K562 (cell line): Measurements from ENCODE around the gene FKBP1B. TPM values are rescaled to one million over a fixed set of nuclear protein-coding genes. Genes with fewer than 3 reads are reported as not detected.

Source experiments
- BMI1 ChIP-seq: fragments of 150-350 bp; IDR thresholded peaks from 2 replicates; pipeline ENCODE4 v1.6.1; 2014; ENCODE audit warnings: low read length
- IRF2 ChIP-seq: sonication (generic); formaldehyde crosslinking; IDR thresholded peaks from 2 replicates; pipeline ENCODE4 v1.8.1; 2022; ENCODE audit warnings: mild to moderate bottlenecking, missing genetic modification reagents
- NBN ChIP-seq: fragments of 450-650 bp; IDR thresholded peaks from 2 replicates; pipeline ENCODE4 v1.6.1; 2016; ENCODE audit warnings: low read depth, mild to moderate bottlenecking
- PPARD ChIP-seq: fragments of 250-450 bp; sonication (Bioruptor Pico); IDR thresholded peaks from 2 replicates; pipeline ENCODE4 v1.8.0; 2022; ENCODE audit warnings: inconsistent platforms, mild to moderate bottlenecking, moderate library complexity
- SMARCA4 ChIP-seq: fragments of 450-650 bp; IDR thresholded peaks from 2 replicates; pipeline ENCODE4 v1.6.1; 2016
- SMC3 ChIP-seq: conservative IDR thresholded peaks from 2 replicates; pipeline ENCODE4 v1.6.1; 2011; ENCODE audit warnings: low read depth, low read length, improper control_type of control experiment; ENCODE audit not compliant: insufficient read depth
- TEAD4 ChIP-seq, 2 experiments: sonication (generic) in 1 of 2; formaldehyde crosslinking in 1 of 2; IDR thresholded peaks; 2 replicates each; pipeline versions ENCODE4 v1.6.1 to v1.8.0; 2012 to 2022; ENCODE audit warnings: borderline replicate concordance in 1 of 2, inconsistent platforms in 1 of 2, low read length in 1 of 2, mild to moderate bottlenecking in 1 of 2, missing genetic modification reagents in 1 of 2
- ZNF57 ChIP-seq: fragments of 450-650 bp; formaldehyde crosslinking; IDR thresholded peaks from 2 replicates; pipeline ENCODE4 v1.4.0; 2020; ENCODE audit warnings: mild to moderate bottlenecking, moderate library complexity
- polyA plus RNA-seq, 8 experiments: library from polyadenylated mRNA; depleted of rRNA in 4 of 8; stranded (reverse) in 5 of 8; unstranded in 3 of 8; fragments of >200 nt; fragmentation: Nextera tagmentation in 2 of 8; fragmentation: Illumina TruSeq in 1 of 8; extraction: Ambion mirVana in 2 of 8; extraction: Trizol in 1 of 8; gene quantifications; 2 replicates each; pipeline versions ENCODE4 v1.2.1 to v1.2.3, GENCODE V29; 2011 to 2014; ENCODE audit warnings: inconsistent platforms in 1 of 8, missing spikeins in 1 of 8
- total RNA-seq, 7 experiments: library from RNA; depleted of rRNA in 6 of 7; stranded (reverse); fragments of >200 nt in 6 of 7; fragmentation: Illumina TruSeq in 2 of 7; extraction: Trizol in 2 of 7; gene quantifications; 2 replicates each; pipeline versions ENCODE4 v1.2.1 to v1.2.3, GENCODE V29; 2011 to 2021; ENCODE audit warnings: low replicate concordance in 1 of 7
- TF ChIP-seq, protein P1 (sequence below): fragments of 450-650 bp; IDR thresholded peaks from 2 replicates; pipeline ENCODE4 v1.6.1; 2018; ENCODE audit not compliant: partially characterized antibody
- TF ChIP-seq, protein P2 (sequence below), 2 experiments: fragments of 450-650 bp in 1 of 2; sonication (generic) in 1 of 2; formaldehyde crosslinking in 1 of 2; IDR thresholded peaks; 2 replicates each; pipeline versions ENCODE4 v1.7.1 to v1.9.0; 2016 to 2022; ENCODE audit warnings: inconsistent platforms in 1 of 2, mild to moderate bottlenecking in 1 of 2, missing genetic modification reagents in 1 of 2
- TF ChIP-seq, protein P3 (sequence below): fragments of 250-450 bp; sonication (Bioruptor Pico); IDR thresholded peaks from 2 replicates; pipeline ENCODE4 v1.5.0; 2020; ENCODE audit warnings: mild to moderate bottlenecking, borderline replicate concordance

Gene FKBP1B
- total and polyA plus RNA-seq, 9 of the 15 experiments (the other 6 are each of a cell fraction or from before 2014, with no cell fraction given), result 0.58 to 9.4 (median 1.6) TPM

DNA sequence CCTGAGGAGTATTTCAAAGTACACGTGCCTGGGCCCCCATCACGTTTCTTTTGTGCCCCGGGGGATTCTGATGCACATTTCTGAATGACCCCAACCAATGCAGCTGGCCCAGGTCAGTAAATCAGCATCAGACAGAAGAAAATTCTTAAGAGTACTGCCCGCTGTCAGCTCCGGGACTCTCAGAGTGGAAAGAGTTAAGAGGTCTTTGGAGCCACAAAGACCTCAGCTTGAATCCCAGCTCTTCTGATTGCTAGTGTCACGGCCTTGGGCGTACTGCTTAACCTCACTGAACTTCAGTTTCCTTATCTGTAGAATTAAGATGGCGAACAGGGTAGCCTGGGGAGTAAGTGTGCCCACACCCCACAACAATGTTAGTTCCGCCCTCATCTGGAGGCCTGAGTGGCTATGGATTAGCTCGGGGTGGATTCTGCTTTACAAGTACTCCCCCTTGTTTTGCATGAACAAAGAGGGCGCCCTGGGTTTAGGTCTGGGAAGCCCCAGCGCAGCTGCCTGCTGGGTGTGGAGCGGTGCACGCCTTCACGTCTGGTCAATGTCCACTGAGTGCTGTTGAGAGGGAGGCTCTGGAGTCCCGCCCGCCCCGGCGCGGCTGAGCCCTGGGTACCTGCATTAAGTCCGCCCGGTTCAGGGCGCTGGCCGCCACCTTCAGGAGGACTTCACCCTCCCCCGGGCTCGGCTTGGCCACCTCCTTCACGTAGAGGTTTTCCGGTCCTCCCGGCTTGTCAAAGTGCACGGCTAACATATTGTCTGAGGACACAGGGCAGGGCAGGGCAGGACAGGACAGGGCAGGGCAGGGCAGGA is 34.2 kb downstream of the FKBP1B start (continued):
- TF ChIP-seq BMI1, result no peak
- no peak for TF ChIP-seq IRF2 (CRISPR knock-in tag)
- TF ChIP-seq, protein P1, sequence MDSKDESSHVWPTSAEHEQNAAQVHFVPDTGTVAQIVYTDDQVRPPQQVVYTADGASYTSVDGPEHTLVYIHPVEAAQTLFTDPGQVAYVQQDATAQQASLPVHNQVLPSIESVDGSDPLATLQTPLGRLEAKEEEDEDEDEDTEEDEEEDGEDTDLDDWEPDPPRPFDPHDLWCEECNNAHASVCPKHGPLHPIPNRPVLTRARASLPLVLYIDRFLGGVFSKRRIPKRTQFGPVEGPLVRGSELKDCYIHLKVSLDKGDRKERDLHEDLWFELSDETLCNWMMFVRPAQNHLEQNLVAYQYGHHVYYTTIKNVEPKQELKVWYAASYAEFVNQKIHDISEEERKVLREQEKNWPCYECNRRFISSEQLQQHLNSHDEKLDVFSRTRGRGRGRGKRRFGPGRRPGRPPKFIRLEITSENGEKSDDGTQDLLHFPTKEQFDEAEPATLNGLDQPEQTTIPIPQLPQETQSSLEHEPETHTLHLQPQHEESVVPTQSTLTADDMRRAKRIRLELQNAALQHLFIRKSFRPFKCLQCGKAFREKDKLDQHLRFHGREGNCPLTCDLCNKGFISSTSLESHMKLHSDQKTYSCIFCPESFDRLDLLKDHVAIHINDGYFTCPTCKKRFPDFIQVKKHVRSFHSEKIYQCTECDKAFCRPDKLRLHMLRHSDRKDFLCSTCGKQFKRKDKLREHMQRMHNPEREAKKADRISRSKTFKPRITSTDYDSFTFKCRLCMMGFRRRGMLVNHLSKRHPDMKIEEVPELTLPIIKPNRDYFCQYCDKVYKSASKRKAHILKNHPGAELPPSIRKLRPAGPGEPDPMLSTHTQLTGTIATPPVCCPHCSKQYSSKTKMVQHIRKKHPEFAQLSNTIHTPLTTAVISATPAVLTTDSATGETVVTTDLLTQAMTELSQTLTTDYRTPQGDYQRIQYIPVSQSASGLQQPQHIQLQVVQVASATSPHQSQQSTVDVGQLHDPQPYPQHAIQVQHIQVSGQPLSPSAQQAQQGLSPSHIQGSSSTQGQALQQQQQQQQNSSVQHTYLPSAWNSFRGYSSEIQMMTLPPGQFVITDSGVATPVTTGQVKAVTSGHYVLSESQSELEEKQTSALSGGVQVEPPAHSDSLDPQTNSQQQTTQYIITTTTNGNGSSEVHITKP, result peak; percentile 76
- TF ChIP-seq ZNF57 (CRISPR knock-in tag), result no peak
- no peak for TF ChIP-seq NBN
- TF ChIP-seq PPARD (CRISPR knock-in tag), result no peak
- peak; percentile 36 for TF ChIP-seq TEAD4 (IDR thresholded peaks at IDR 0.05; ENCODE audit: low read length)
- no peak for TF ChIP-seq TEAD4 (CRISPR knock-in tag; IDR thresholded peaks at IDR 0.05; ENCODE audit: borderline replicate concordance)
- peak; percentile 18; the same call in 1 of the 2 replicates for TF ChIP-seq SMC3
- TF ChIP-seq, protein P2, sequence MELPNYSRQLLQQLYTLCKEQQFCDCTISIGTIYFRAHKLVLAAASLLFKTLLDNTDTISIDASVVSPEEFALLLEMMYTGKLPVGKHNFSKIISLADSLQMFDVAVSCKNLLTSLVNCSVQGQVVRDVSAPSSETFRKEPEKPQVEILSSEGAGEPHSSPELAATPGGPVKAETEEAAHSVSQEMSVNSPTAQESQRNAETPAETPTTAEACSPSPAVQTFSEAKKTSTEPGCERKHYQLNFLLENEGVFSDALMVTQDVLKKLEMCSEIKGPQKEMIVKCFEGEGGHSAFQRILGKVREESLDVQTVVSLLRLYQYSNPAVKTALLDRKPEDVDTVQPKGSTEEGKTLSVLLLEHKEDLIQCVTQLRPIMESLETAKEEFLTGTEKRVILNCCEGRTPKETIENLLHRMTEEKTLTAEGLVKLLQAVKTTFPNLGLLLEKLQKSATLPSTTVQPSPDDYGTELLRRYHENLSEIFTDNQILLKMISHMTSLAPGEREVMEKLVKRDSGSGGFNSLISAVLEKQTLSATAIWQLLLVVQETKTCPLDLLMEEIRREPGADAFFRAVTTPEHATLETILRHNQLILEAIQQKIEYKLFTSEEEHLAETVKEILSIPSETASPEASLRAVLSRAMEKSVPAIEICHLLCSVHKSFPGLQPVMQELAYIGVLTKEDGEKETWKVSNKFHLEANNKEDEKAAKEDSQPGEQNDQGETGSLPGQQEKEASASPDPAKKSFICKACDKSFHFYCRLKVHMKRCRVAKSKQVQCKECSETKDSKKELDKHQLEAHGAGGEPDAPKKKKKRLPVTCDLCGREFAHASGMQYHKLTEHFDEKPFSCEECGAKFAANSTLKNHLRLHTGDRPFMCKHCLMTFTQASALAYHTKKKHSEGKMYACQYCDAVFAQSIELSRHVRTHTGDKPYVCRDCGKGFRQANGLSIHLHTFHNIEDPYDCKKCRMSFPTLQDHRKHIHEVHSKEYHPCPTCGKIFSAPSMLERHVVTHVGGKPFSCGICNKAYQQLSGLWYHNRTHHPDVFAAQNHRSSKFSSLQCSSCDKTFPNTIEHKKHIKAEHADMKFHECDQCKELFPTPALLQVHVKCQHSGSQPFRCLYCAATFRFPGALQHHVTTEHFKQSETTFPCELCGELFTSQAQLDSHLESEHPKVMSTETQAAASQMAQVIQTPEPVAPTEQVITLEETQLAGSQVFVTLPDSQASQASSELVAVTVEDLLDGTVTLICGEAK (IDR thresholded peaks at IDR 0.05), result no peak
- TF ChIP-seq, protein P2 (CRISPR knock-in tag; IDR thresholded peaks at IDR 0.05), result no peak
- TF ChIP-seq, protein P3, sequence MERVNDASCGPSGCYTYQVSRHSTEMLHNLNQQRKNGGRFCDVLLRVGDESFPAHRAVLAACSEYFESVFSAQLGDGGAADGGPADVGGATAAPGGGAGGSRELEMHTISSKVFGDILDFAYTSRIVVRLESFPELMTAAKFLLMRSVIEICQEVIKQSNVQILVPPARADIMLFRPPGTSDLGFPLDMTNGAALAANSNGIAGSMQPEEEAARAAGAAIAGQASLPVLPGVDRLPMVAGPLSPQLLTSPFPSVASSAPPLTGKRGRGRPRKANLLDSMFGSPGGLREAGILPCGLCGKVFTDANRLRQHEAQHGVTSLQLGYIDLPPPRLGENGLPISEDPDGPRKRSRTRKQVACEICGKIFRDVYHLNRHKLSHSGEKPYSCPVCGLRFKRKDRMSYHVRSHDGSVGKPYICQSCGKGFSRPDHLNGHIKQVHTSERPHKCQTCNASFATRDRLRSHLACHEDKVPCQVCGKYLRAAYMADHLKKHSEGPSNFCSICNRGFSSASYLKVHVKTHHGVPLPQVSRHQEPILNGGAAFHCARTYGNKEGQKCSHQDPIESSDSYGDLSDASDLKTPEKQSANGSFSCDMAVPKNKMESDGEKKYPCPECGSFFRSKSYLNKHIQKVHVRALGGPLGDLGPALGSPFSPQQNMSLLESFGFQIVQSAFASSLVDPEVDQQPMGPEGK (CRISPR knock-in tag), result no peak
- TF ChIP-seq SMARCA4, result peak; percentile 26; the same call in 1 of the 2 replicates
